Esophagus squamous epithelium (tissue), 4 donors: ENCODE measurements around the gene CELSR1.

Source experiments
- CTCF ChIP-seq, 6 experiments: fragments of 450-650 bp in 4 of 6; fragments of 200-600 bp in 2 of 6; sonication (generic) in 2 of 6; IDR thresholded peaks; one replicate each; pipeline ENCODE4 v1.5.1; 2016 to 2019; ENCODE audit warnings: antibody characterized with exemption in 6 of 6, mild to moderate bottlenecking in 4 of 6, moderate library complexity in 4 of 6
- POLR2A ChIP-seq, 4 donors: fragments of 450-650 bp; IDR thresholded peaks; one replicate each; pipeline ENCODE4 v1.6.1; 2017; ENCODE audit warnings: antibody characterized with exemption in 4 of 4, mild to moderate bottlenecking in 4 of 4, moderate library complexity in 3 of 4

- TF ChIP-seq CTCF (IDR thresholded peaks at IDR 0.05) (no peak), POLR2A (IDR thresholded peaks at IDR 0.05) (no peak)
Measured at GRCh38 chr22:46402505-46402904, 134.9 kb downstream of the CELSR1 start.
